Subcutaneous adipose tissue (tissue), 4 donors: Measurements from ENCODE around the gene ADAMTS10. TPM values are rescaled to one million over a fixed set of nuclear protein-coding genes. Genes with fewer than 3 reads are reported as not detected.

Source experiments
- CTCF ChIP-seq: fragments of 450-650 bp; IDR thresholded peaks from one replicate; pipeline ENCODE4 v1.5.1; 2016; ENCODE audit warnings: low read depth, mild to moderate bottlenecking, control low read depth, antibody characterized with exemption, moderate library complexity
- total RNA-seq, 4 donors: library from RNA; depleted of rRNA; stranded (reverse); fragments of >200 nt; gene quantifications; one replicate each; pipeline ENCODE4 v1.1.0, GENCODE V29; 2016

Gene ADAMTS10
- total RNA-seq, 4 donors from 2014 or later, result 17.8 to 63.9 (median 45.2) TPM

- TF ChIP-seq CTCF, result no peak
Measured at GRCh38 chr19:8558325-8558724, 52.2 kb downstream of the ADAMTS10 start.

GRCh38 chr19:8557642-8558238 is 52.8 kb downstream of the ADAMTS10 start:
- no peak for TF ChIP-seq CTCF

- TF ChIP-seq CTCF, result no peak
Measured at GRCh38 chr19:8552810-8553209, 57.7 kb downstream of the ADAMTS10 start.

GRCh38 chr19:8550070-8550469 is 60.4 kb downstream of the ADAMTS10 start:
- no peak for TF ChIP-seq CTCF

GRCh38 chr19:8545743-8546142 is 64.8 kb downstream of the ADAMTS10 start:
- no peak for TF ChIP-seq CTCF

- no peak for TF ChIP-seq CTCF
Measured at GRCh38 chr19:8544168-8544567, 66.3 kb downstream of the ADAMTS10 start.

GRCh38 chr19:8539621-8540149 is 70.8 kb downstream of the ADAMTS10 start:
- no peak for TF ChIP-seq CTCF
